ENCODE data around the gene DNAJB8.

GRCh38 chr3:128463354-128463753, 3.3 kb downstream of the DNAJB8 start:
- no peak for TF ChIP-seq CTCF (IDR thresholded peaks at IDR 0.05 in 4 of 5, conservative IDR thresholded peaks at IDR 0.05 in 1 of 5)
- no peak for TF ChIP-seq POLR2A (IDR thresholded peaks at IDR 0.05)
